Epithelial cell of esophagus (primary cell): ENCODE data around the gene TNFRSF14.

Source experiments
- DNase-seq: peaks from one replicate; pipeline ENCODE4 v3.0.0; 2010; ENCODE audit warnings: low read depth
- H3K4me3 ChIP-seq: 2 replicates; pipeline ENCODE4 v1.5.1; 2011; ENCODE audit warnings: mild to moderate bottlenecking, low read length, control low read depth
- CTCF ChIP-seq: IDR thresholded peaks from 2 replicates; pipeline ENCODE4 v1.5.1; 2011; ENCODE audit warnings: low read depth, mild to moderate bottlenecking, low read length, control low read depth, inconsistent platforms; ENCODE audit not compliant: insufficient read depth; ENCODE audit errors: missing control alignments

Gene TNFRSF14

GRCh38 chr1:2587071-2587859, 31.1 kb downstream of the TNFRSF14 start:
- H3K4me3 ChIP-seq: peak overlapping the region; percentile 63
- TF ChIP-seq CTCF: no peak
- peak; percentile 24 for DNase-seq

GRCh38 chr1:2587860-2588571, 31.8 kb downstream of the TNFRSF14 start:
- no peak overlapping the region for H3K4me3 ChIP-seq
- DNase-seq: no peak
- no peak for TF ChIP-seq CTCF

GRCh38 chr1:2588661-2589430, 32.7 kb downstream of the TNFRSF14 start:
- DNase-seq: no peak
- H3K4me3 ChIP-seq: no peak overlapping the region
- no peak for TF ChIP-seq CTCF

- TF ChIP-seq CTCF: no peak
- no peak overlapping the region for H3K4me3 ChIP-seq
- DNase-seq: no peak
These were observed 33.5 kb downstream of the TNFRSF14 start for GRCh38 chr1:2589431-2590232.

GRCh38 chr1:2590233-2591141, 34.3 kb downstream of the TNFRSF14 start:
- no peak for TF ChIP-seq CTCF
- no peak for DNase-seq
- no peak overlapping the region for H3K4me3 ChIP-seq

GRCh38 chr1:2591233-2591580, 35.0 kb downstream of the TNFRSF14 start:
- no peak for TF ChIP-seq CTCF
- H3K4me3 ChIP-seq: no peak overlapping the region
- no peak for DNase-seq
